Activated CD4-positive, alpha-beta T cell treated with anti-CD3 and anti-CD28 coated beads, Interleukin-2, amount 50 U/mL, for 1 hour (primary cell): Measurements from ENCODE around the gene ONECUT2.
"Not testable (repeated sequence)": the region's sequence is repeated elsewhere in the genome, so short reads cannot be mapped to it uniquely, and the experiment has no call there.

ENCODE experiments used
- DNase-seq: peaks from one replicate; pipeline ENCODE4 v3.0.0-alpha.2; 2020

Gene ONECUT2

DNA sequence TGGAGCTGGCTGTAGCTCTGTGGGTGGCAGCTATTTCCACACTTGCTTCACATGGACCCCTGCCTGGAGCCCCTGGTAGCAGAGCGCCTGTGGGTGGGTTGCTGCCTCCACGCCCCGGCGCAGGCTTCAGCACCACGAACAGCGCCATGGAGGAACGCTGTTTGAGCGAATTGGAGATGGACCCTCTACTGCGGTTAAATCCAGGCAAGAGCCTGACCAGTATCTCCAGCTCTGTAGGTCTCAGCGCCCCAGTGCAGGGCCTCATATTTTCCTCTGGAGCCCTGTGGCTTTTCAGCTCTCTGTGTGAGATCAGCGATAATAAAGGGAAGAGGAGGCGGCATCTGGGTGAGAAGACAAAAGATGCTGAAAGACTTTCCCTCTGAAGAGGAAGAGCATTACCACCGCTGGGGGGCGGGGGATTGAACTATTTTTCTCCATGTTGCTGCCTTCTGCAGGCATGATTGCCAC, 12.0 kb downstream of the ONECUT2 start:
- DNase-seq, result no peak

DNA sequence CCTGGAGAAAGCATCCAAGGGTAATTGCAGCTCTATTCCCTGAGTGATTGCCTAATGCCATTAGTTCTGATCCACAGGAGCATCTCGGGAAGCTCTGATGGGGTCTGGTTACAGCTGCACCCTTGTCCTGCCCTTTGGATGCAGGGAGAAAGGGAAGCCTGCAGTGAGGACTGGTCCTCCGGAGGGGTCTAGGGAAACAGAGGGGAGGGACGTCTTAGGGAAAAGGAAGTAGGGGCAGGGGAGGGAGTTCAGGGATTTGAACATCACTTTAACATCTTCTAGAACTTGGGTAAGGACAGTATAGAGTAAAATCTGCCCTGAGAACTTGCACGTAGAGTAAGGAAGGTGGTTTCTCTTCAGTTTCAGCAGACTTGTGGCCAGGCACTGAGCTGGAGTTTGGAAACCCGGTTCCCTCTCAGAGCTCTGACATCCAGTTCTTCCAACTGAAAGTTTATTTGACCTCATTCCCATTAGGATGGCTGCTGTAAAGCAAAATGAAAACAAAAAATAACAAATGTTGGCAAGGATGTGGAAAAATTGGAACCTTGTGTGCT, 20.5 kb downstream of the ONECUT2 start:
- DNase-seq, result no peak

DNA sequence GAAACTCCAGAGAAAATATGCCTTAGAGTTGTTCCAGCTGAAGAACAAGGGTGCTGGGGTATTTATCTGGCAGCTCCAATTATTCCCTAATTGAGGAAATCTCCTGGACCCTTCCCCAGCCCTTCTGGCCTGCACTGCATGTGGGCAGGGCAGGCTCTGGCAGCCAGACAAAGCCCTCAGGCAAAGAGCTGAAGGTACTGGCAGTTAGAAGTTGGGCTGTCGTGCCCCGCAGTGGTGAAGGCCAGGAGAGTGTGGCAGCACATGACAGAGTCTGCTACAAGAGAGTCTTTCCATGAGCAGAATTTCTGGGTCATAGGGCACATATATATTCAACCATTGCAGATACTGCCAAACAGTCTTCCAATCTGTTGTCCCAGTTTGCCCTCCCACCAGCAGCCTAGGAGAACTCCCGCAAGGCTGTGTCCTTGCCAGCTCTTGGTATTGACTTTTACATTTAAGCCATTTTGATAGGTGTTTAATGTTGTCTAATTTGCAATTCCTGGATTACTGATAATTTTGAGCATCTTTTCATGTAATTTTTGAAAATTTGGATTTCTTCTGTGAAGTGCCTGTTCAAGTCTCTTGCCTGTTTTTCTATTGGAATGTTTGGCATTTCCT, 26.6 kb downstream of the ONECUT2 start:
- no peak for DNase-seq

GRCh38 chr18:57466307-57466706, 31.1 kb downstream of the ONECUT2 start:
- no peak for DNase-seq

GRCh38 chr18:57466745-57467409, 31.7 kb downstream of the ONECUT2 start:
- DNase-seq, result no peak

- no peak for DNase-seq
Measured at GRCh38 chr18:57469884-57470283, 34.7 kb downstream of the ONECUT2 start.

DNA sequence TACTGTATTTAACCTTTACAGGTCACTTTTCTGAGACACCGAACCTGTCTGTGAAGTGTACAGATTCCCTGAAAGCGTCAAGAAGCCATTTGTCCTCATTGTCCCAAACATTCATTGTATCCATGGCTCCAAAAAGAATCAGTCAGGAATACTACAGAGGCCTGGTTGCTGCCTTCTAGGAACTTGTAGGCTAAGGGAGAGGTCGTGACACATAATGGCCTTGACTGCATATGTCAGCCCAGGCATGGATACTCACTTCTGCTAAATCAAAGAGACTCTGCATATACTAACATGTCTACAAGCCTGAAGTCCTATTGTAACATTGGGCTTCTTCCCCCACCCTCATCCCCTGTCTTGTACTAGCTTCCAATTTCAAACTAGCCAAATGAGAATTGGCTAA, 40.2 kb downstream of the ONECUT2 start:
- no peak for DNase-seq

GRCh38 chr18:57475903-57476302, 40.7 kb downstream of the ONECUT2 start:
- no peak for DNase-seq

DNA sequence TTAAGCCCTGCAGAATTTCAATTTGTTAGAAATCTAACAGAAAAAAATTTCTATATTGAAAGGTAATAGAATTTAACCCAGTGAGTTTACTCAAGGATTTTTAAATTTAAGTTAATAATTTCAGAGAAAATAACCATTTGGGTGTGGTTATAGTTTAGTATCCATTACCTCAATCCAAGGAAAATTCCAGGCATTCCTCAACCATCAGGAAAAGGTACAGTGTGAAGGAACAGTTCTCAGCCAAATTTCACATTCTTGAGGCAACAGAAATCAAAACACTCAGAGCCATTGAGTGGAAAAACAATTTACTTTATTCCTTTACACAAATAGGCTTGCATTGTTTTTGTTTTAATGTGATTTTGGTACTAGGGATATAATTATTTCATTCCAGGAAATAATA, 45.6 kb downstream of the ONECUT2 start:
- DNase-seq, result no peak

- DNase-seq, result no peak
Measured at GRCh38 chr18:57497372-57498294, 62.5 kb downstream of the ONECUT2 start.

- no peak for DNase-seq
Measured at GRCh38 chr18:57498682-57499256, 63.6 kb downstream of the ONECUT2 start.

DNA sequence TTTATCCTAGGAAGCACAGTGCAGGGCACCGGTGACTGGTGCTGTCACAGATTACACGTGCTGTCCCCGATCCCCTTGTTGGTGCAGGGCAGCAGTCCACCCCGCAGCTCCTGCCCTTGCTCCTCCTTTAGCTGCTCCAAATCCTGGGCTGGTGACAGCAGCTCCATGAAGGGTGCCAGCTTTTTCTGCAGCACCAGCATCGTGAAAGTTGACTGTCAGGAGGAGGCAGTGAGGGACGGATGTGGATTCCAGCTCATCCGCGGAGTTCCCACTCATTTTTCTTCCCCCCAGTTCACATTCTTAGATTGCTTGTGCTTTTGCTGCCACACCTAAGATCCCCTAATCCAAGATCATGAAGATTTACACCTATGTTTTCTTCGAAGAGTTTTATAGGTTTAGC, 67.5 kb downstream of the ONECUT2 start:
- DNase-seq, result no peak

DNA sequence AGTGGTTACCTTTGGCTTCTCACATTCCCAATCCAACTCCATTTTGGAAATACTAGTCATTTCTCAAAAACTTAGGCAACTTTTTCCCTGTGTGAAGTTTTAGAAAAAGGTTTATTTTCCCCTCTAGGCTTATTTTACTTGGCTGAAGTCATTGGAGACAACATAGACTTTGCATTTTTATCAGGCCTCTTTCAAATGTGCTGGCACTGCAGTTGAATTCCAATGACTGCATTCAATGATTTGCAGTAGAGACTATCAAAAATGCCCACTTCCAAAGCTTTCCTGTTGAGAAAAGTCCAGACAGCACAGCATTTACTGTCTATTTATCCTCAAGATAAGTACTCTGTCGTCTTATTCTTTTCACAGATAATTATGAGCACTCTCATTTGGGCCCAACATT, 70.1 kb downstream of the ONECUT2 start:
- DNase-seq, result no peak

DNA sequence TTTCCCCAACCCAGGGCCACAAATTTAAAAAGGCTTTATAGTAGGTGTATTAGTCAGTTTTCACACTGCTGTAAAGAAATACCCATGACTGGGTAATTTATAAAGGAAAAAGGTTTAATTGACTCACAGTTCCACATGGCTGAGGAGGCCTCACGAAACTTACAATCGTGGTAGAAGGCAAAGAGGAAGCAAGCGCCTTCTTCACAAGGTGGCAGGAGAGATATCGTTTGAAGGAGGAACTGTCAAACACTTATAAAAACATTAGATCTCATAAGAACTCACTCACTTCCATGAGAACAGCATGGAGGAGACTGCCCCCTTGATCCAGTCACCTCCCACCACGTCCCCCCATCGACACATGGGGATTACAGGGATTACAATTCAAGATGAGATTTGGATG, 80.9 kb downstream of the ONECUT2 start:
- no peak for DNase-seq

GRCh38 chr18:57518533-57518932, 83.4 kb downstream of the ONECUT2 start:
- no peak for DNase-seq

- no peak for DNase-seq
Measured at GRCh38 chr18:57519668-57520424, 84.7 kb downstream of the ONECUT2 start.

- not testable (repeated sequence) for DNase-seq
Measured at GRCh38 chr18:57522348-57522747, 87.2 kb downstream of the ONECUT2 start.

GRCh38 chr18:57523171-57523956, 88.2 kb downstream of the ONECUT2 start:
- no peak for DNase-seq

DNA sequence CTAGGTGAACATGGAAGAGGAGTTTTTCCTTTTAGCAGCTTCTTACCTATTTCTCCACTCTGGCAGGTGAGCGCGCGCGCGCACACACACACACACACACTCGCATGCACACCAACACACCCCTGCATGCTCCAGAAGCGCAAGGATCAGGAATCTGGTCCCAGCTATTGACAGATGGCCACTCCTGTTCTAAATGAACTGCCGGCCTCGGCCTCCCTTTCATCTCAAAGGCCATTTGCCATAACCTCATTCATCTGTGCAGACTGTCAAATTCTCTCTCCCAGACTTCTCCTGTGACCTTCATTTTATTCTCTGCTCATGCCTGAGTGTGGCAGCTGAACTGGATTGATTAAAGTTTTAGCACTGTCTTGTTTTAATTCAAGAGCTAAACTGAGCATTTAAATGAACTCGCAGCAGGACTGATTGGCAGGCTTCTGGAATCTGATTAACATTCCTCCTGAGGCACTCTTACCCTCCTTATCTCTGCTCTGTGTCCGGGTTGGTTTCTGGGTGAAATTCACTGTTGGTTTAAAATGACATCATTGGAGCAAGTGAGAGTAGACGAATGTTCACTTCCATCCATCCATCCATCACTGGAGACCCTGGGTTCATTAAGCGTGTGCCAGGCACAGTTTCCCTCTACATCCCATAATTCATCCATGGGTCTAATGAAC, 92.5 kb downstream of the ONECUT2 start:
- no peak for DNase-seq

GRCh38 chr18:57529151-57529550, 94.0 kb downstream of the ONECUT2 start:
- DNase-seq, result no peak
